NB4 (cell line): Measurements from ENCODE around the gene MYOZ3.

Source experiments
- DNase-seq: peaks from one replicate; pipeline ENCODE4 v3.0.0; 2010; ENCODE audit warnings: low read depth
- H3K4me3 ChIP-seq: one replicate; pipeline ENCODE4 v1.5.1; 2011; ENCODE audit warnings: mild to moderate bottlenecking, low read depth, low read length, moderate library complexity
- CTCF ChIP-seq: IDR thresholded peaks from one replicate; pipeline ENCODE4 v1.5.1; 2012; ENCODE audit warnings: low read depth, low read length
- MAX ChIP-seq: IDR thresholded peaks from 2 replicates; pipeline ENCODE4 v1.6.1; 2011; ENCODE audit warnings: low read depth, low read length
- MYC ChIP-seq: IDR thresholded peaks from 2 replicates; pipeline ENCODE4 v1.6.1; 2011; ENCODE audit warnings: low read depth, low read length
- POLR2A ChIP-seq: IDR thresholded peaks from 2 replicates; pipeline ENCODE4 v1.6.1; 2011; ENCODE audit warnings: mild to moderate bottlenecking; ENCODE audit not compliant: insufficient read length; ENCODE audit errors: extremely low read depth

MYOZ3 gene

GRCh38 chr5:150644058-150644457 is 17.0 kb upstream of the MYOZ3 start:
- no peak overlapping the region for H3K4me3 ChIP-seq
- DNase-seq, result no peak
- TF ChIP-seq MAX, result no peak
- no peak for TF ChIP-seq CTCF
- no peak for TF ChIP-seq MYC
- no peak for TF ChIP-seq POLR2A

GRCh38 chr5:150644514-150644913 is 16.5 kb upstream of the MYOZ3 start:
- no peak for TF ChIP-seq CTCF
- TF ChIP-seq MYC, result no peak
- no peak for TF ChIP-seq MAX
- TF ChIP-seq POLR2A, result no peak
- H3K4me3 ChIP-seq, result no peak overlapping the region
- DNase-seq, result no peak

GRCh38 chr5:150645070-150645700 is 15.9 kb upstream of the MYOZ3 start:
- TF ChIP-seq MYC (no peak), CTCF (no peak), MAX (no peak), POLR2A (no peak)
- no peak overlapping the region for H3K4me3 ChIP-seq
- DNase-seq, result no peak

DNA sequence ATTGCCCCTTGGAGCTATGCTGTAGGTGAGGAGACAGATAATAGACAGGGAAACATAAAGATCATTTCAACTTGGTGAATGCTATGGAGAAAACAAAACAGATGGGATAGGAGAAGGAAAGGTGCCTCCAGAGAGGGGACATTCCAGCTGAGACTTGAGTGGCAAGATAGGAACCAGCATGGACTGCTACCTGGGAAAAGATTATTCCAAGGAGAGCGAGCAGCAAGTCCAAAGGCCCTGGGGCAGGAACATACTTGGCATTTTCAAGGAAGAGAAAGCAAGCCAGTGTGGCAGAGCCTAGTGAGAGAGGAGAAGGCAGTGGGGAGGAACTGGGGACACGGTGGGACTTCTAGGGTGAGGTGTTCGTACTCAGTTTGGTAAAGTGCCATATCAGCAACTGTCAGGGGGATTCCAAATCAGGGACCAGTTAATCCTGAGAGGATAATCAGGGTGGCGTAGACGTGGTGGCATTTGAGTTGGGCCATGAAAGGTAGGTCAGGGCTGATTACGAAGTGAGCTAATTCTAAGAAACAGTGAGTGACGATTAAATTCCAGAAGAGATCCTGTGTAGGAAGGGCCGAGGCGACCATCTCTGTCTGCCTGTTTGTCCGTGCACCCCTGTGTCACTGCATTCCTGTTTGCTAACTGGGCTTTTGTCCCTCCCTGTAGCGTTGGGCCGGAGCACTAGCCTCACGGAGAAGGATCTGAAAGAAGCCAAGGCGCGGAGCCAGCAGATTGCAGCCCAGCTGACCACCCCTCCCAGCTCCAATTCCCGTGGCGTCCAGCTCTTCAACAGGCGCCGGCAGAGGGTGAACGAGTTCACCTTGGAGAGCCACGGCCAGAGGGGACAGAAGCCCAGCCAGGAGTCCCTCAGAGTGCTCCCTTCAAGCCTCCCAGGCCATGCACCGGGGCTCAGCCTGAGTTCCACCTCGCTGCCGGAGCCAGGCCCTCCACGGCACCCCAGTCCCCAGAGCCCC is 13.5 kb upstream of the MYOZ3 start:
- H3K4me3 ChIP-seq, result no peak overlapping the region
- no peak for DNase-seq
- TF ChIP-seq CTCF (no peak), MYC (no peak), POLR2A (no peak), MAX (no peak)

GRCh38 chr5:150648294-150649107 is 12.6 kb upstream of the MYOZ3 start:
- DNase-seq, result no peak
- TF ChIP-seq MYC, result no peak
- no peak for TF ChIP-seq CTCF
- TF ChIP-seq POLR2A, result no peak
- no peak for TF ChIP-seq MAX
- H3K4me3 ChIP-seq, result no peak overlapping the region
